ENCODE data around the gene FGF6.

Gene FGF6

DNA sequence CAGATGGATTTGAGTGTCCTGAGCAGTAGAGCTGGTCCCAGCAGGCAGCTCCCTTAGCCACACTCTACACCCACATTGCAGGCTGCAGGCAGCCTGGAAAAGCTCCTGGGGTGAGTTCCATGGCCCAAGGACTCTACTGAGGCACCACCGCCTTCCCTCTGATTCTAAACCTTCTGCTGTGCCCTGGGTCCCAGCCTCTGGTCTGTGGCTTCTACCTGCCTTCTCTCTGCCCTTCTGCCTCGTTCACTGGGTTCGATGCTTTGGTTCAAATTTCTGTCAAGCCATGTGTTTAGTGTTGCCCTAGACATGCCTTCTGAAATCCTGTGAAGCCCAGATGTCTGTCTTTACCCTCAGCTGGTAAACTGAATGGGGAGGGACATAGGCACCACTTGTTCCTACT, 1.5 kb upstream of the FGF6 start:
- no peak for DNase-seq (ENCODE audit: extremely low read depth, low read depth)
- H3K4me3 ChIP-seq (replicated peaks; ENCODE audit: low read depth, low read length), result no peak overlapping the region
- TF ChIP-seq, protein P1, sequence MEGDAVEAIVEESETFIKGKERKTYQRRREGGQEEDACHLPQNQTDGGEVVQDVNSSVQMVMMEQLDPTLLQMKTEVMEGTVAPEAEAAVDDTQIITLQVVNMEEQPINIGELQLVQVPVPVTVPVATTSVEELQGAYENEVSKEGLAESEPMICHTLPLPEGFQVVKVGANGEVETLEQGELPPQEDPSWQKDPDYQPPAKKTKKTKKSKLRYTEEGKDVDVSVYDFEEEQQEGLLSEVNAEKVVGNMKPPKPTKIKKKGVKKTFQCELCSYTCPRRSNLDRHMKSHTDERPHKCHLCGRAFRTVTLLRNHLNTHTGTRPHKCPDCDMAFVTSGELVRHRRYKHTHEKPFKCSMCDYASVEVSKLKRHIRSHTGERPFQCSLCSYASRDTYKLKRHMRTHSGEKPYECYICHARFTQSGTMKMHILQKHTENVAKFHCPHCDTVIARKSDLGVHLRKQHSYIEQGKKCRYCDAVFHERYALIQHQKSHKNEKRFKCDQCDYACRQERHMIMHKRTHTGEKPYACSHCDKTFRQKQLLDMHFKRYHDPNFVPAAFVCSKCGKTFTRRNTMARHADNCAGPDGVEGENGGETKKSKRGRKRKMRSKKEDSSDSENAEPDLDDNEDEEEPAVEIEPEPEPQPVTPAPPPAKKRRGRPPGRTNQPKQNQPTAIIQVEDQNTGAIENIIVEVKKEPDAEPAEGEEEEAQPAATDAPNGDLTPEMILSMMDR (IDR thresholded peaks at IDR 0.05; ENCODE audit: low read depth, low read length, missing control alignments), result no peak

DNA sequence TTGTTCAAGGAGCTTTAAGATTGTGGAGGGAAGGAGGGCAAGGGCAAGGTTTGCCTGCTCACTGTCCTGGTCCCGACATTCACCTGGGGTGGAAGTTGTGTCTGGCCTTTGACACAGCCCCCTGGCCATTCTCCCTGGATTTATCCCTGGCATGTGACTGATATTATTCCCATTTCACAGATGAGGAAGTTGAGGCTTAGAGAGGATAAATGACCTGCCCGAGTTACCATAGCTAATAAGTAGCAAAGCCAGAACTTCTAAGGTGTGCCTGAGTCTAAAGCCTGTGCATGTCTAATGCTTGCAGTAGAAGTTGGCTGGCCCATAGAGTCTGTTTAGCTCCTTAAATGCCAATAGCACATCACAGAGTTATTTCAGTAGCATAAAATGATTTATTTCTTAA, 720 bp upstream of the FGF6 start:
- H3K4me3 ChIP-seq (replicated peaks; ENCODE audit: low read depth, low read length), result no peak overlapping the region
- DNase-seq (ENCODE audit: extremely low read depth, low read depth), result no peak
- TF ChIP-seq, protein P1 (IDR thresholded peaks at IDR 0.05; ENCODE audit: low read depth, low read length, missing control alignments), result no peak

DNA sequence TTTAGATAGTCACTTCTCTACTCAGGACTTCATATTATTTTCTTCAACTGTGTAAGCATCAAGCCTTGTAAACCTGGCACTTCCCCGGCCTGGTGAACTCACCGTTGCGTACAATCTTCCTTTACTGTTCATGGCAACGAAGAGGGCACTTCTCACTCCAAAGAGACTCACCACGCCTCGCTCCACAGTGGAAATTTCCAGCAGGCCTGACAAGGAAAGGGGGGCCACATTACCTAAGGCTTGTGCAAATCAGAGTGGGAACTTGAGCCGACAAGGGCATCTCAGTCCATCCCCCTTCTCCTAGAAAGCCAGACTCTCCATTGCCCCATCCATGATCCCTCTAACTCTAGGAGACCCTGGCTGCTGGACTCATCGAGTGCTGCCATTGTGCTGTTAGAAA, 1.6 kb downstream of the FGF6 start:
- no peak overlapping the region for H3K4me3 ChIP-seq (replicated peaks; ENCODE audit: low read depth, low read length)
- no peak for DNase-seq (ENCODE audit: extremely low read depth, low read depth)
- TF ChIP-seq, protein P1 (IDR thresholded peaks at IDR 0.05; ENCODE audit: low read depth, low read length, missing control alignments), result no peak

DNA sequence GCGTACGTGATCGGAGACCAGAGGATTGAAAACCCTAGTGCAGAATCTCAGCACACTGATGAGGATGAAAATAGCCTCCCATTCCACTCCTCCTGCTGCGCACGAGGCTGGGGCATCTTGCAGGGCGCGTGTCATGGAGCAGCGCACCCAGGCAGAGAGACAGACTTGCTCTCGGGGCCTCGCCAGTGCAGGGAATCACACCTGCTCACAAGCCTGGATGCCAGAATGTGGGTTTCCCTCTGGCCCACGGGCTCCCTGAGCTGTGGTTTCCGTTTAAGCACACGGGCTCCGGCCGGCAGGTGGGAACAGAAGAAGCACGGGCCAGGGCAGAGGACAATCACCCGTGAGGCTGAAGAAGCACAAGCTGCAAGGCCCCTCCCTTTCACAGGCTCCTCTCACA, 2.0 kb downstream of the FGF6 start:
- no peak overlapping the region for H3K4me3 ChIP-seq (replicated peaks; ENCODE audit: low read depth, low read length)
- DNase-seq (ENCODE audit: extremely low read depth, low read depth), result no peak
- TF ChIP-seq, protein P1 (IDR thresholded peaks at IDR 0.05; ENCODE audit: low read depth, low read length, missing control alignments), result no peak

DNA sequence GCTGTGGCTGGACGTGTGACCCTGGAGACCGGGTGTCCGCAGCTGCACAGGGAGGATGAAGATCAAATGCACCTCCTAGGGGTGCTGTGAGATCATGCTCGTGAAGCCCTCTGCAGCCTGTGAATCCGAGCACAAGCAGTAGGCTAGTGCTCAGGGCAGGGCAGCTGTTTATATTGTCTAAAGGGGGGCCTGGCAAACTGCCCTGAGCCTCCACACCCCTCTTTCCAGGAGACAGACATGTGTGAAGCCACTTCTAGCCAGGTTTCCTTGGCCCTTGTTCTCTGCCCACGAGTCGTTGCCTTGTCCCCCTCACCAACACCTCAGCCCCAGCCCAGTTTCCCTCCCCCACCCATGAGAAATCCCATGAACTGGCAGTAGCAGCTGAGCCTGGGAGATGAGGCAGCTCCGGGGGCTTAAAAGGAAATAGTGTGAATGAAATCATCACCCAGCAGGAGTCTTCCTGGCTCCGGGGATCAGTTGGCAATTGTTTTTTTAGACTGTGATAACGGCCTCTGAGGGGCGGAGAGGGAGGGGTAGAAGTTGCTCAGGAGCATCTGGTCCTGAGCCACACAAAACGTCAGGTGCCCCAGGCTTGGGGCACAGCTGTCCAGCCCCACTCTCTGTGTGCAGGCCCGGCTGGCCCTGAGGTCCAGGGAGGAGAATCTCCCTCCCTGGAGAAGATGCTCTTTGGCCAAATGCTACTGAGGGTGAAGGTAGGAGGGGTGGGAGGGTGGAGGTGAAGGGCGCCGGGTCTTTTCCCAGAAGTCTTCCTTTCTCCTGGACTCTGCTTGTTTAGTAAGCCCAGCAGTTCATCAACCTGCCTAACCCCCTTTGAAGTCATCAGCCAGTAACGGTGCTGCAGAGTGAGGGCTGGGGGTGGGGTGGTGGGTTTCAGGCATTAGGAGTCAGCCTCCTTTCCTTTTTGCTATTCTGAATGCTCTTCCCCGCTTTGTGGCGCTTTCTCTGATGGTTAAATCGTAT, 4.0 kb downstream of the FGF6 start:
- no peak for DNase-seq (ENCODE audit: extremely low read depth, low read depth)
- H3K4me3 ChIP-seq (replicated peaks; ENCODE audit: low read depth, low read length), result no peak overlapping the region

DNA sequence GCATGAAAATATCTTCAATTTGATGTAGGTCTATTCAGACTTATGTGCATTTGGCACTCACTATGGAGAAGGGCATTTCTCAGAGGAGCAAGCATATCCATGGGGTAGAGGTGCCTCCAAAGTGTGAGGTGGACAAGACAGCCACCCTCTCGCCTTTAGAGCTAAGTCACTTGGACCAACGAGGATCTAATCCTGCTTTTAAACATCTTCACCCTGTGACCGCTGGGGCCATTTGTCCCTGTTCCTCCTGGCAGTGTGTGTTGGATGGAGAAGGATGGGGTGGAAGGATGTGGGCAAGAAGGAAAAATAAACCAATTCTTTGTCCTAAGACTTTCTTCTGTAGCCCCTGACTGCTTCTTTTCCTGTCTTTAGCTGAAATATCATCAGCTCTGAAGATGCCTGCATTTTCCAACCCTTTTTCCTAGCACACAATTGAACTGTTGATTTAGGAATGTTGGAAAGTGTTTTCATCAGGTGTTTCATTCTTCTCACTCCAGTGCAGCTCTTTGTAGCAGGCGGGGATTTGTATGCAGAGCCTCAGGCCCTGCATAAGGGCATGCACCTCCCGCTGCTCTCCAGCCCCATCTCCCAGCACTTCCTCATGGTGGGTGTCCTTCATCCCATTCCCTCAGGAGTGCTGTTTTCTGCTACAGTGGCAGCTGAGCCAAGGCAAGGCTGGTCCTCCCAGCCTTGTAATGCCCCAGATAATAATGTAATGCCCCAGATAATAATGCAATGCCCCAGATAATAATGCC, 5.3 kb downstream of the FGF6 start:
- no peak overlapping the region for H3K4me3 ChIP-seq (replicated peaks; ENCODE audit: low read depth, low read length)
- TF ChIP-seq, protein P1 (IDR thresholded peaks at IDR 0.05; ENCODE audit: low read depth, low read length, missing control alignments), result no peak
- DNase-seq (ENCODE audit: extremely low read depth, low read depth), result no peak

More for the DNA sequence above, 4.0 kb downstream of the FGF6 start:
- TF ChIP-seq, protein P1 (IDR thresholded peaks at IDR 0.05; ENCODE audit: low read depth, low read length, missing control alignments), result no peak

Data from HFF-Myc (cell line).